ENCODE results near the gene TEKT5.

TEKT5 gene

DNA sequence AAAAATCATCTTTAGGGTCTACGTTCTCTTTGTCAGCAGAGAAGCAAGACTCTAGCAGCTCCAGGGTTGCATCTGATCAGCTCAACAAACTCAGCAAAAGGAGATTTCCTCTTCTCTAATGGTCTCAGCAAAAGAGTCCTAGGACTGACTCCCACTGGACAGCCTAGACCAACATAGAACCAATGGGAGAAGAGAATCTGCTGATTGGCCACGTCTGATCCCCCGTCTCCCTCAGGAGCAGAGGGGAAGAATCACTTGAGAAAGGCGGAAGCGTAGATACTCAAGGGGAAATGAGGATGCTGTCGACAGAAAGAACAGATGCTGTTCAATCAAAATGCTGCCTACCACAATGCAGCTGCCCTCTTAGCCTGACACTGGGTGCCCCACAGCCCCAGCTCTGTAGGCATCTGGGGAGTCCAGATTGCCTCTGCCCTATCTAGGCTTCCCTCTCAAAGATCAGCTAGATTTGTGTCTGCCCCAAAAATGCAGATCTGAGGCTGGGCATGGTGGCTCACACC, 82.8 kb downstream of the TEKT5 start:
- no peak for DNase-seq (ENCODE audit: low read depth in 1 of 2, low spot score in 1 of 2)

DNA sequence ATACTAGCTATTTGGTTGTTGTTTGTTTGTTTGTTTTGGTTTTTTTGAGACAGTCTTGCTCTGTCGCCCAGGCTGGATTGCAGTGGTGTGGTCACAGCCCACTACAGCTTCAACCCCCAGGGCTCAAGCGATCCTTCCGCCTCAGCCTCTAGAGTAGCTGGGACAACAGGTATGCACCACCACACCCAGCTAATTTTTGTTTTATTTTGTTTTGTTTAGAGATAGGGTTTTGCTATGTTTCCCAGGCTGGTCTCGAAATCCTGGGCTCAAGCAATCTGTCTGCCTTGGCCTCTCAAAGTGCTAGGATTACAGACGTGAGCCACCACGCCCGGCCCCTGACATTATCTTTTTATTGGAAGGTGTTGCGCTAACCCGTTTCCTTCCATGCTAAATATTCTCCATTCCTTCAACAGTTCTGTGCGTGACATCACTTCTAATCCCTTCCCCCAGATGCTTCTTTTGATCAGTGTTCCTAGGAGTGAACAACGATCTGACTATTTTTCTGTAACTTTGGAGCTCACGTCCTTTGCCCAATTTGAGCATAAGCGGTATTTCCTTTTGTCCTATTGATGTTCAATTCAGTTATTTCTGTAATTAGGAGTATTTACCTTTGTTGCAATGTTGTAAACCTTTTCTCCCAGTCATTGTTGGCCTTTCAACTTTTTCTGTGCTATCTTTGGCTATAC, 84.1 kb downstream of the TEKT5 start:
- no peak for DNase-seq (ENCODE audit: low read depth in 1 of 2, low spot score in 1 of 2)

DNA sequence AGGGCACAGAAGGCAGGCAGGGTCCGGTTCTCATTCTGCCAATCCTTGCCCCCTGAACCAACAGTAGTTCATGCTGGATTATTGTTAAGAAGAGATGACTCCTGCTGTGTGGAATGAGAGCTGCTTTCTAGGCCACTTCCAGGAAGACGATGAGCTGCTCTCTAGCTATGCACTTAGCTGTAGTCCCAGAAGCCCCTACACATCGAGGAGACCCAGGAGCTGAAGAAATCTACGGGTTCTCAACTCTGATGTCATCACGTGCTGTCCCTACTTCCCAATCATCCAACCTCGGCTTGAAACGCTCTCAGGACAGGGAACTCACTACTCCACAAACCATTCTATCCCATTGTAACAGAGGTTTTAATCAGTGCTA, 85.3 kb downstream of the TEKT5 start:
- no peak for DNase-seq (ENCODE audit: low read depth in 1 of 2, low spot score in 1 of 2)

DNA sequence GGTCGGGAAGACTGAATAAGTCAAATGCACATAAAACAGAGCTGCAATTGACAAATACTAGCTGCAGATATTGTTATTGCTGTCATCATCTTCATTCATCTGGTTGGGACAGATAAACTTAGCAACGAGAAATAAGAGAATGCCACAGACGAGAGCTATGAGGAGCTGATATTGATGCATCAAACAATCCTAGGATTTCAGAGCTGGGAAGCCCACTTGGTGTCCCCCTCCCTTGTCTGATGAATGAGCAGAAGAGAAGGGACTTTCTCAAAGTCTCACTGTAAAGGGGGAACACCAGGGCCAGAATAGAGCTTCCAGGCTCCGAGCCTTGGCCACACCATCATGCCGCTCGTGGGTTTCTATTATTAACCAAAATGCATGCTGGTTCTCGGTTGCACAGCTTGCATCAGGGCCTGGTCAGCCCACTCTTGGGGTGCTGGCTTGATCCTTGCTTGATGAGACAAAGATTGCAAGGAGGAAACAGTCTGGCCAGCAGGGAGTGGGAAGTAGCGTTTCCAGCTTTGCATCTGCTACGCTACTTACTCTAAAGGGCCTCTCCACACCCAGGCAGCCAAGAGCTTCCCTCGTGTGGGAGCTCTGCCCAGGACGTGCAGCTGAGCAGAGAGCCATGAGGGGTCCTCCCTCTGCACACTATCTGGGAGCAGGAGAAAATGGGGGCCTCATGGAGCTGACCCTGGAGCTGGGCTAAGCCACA, 85.9 kb downstream of the TEKT5 start:
- DNase-seq (ENCODE audit: low read depth in 1 of 2, low spot score in 1 of 2), result no peak

DNA sequence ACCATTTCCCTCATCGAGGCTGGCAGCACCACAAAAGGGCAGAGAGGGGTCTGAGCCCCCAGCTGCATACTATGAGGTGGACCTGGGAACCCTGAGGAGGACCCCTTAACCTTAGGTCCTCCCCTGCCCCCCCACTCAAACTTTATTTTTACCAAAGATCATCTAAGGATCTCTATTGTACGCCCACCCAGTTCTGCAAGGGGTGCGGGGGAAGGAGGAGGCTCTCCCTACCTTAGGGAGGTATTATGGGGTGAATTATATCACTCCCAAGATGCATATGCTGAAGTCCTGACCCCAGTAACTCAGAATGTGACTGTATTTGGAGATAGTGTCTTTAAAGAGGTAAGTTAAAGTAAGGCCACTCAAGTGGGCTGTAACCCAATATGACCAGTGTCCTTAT, 87.6 kb downstream of the TEKT5 start:
- no peak for DNase-seq (ENCODE audit: low read depth in 1 of 2, low spot score in 1 of 2)

DNA sequence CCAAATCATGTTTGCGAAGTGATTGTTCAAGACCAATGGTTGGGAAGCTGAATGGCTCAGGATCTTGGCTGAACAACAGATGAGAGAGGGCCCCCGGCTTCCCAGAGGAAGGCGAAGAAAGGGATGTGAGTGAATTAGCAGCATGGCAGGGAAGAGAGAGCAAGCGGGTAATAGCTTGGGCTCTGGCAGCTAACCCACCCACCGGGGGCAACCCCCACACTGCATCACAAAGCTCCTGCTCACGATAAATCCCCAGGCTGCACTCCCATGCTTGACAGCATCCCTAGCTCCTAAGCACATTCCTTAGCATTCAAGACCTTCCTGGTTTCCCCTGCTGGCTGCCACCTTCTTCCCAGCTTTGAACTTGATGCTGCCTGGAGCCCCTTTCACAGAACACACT, 88.1 kb downstream of the TEKT5 start:
- no peak for DNase-seq (ENCODE audit: low read depth in 1 of 2, low spot score in 1 of 2)

DNA sequence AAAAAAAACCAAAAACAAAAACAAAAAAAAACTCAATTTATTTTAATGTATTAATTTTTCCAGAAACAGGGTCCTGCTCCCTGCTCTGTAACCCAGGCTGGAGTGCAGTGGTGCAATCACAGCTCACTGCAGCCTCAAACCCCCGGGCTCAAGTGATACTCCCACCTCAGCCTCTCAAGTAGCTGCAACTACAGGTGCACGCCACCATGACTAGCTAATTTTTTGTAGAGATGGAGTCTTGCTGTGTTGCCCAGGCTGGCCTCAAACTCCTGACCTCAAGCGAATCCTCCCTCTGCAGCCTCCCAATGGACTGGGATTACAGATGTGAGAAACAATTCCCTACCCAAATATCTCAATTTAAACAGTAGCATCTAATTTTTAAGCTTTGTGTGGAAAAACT, 89.1 kb downstream of the TEKT5 start:
- no peak for DNase-seq (ENCODE audit: low read depth in 1 of 2, low spot score in 1 of 2)

DNA sequence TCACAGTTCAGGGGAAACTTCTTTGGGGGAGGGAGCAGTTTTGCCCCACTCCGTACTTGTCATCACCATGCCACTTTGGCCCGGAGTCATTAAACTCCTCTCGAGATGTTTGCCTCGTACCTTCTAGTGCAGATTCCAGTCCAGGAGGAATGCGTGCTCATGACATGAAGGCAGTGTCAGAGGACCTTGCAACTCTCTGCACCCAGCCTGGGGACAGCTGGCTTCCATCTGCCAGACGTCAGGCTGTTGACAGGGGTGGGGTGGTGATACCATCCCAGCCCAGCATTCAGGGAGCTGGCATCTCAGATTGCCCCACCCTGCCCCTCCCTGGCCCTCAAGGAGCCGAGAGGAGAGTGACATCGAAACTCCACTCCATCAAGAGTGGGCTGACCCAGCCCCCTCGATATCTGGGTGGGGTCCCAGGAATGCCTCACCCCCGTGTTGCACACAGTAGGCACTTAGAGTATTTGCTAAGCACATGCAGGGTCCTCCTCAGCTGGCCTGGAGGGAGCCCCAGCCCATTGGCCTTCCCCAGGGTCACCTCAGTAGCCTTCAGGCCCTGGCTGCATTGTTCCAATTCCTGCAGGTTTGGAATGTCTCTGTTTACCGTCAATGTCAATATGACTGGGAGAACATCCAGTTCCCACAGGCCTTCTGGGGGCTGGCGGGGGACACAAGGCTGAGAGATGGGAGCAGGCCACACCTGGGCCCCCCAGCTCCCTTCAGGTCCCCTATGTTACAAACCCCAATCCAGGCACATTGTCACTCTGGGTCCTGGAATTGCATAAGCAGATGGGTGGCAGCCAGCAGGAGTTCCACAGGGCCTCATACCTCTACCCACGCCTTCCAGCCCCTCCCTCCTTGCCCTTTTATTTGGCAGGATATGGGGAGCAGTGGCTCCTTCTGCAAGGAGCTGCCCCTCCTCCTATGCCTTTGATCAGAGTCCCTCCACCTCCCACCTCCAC, 93.0 kb downstream of the TEKT5 start:
- no peak for DNase-seq (ENCODE audit: low read depth in 1 of 2, low spot score in 1 of 2)

DNA sequence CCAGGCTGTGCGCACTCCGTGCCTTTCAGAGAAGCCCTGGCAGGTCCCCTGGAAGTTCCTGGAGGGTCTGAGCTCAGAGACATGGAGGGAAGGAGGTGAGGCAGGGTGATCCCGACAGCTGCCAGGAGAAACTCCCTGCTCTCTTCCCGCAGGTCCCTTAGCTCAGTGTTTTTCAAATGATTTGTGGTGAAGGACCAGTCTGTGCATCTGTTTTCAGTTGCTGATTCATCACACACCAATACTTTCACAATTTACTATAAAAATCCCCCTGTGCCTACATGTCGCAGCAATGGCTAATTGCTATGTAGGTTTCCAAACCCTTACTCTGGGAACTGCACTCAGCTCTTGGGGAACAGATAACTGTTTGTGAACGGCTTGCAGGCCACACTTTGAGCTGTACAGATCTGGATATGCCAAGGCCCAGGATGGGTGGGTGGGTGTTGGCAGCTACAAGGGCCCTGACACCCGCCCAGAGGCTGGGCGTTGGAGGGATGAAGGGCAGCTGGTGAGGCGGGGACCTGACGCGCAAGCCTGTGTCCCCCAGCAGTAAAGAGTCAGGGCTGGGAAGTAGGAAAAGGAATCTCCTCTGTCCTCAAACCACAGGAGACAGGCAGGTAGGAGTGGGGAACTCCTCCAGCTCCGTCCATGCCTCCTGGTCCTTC, 93.8 kb downstream of the TEKT5 start:
- DNase-seq (ENCODE audit: low read depth in 1 of 2, low spot score in 1 of 2), result no peak

DNA sequence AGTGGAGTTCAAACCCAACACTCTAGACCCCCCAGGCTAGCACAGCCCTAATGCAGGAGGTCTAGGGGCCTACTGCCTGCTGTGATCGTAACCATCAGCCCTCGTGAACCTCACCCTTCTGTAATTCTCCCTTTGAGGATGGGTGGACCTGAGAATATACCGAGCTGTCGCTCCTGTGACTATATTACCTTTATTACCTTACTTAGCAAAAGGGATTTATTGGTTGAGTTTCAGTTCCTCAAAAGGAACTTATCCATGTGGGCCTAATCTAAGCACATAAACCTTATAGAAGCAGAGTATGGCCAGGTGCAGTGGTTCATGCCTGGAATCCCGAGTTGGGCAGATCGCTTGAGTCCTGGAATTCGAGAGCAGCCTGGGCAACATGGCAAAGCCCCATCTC, 95.1 kb downstream of the TEKT5 start:
- DNase-seq (ENCODE audit: low read depth in 1 of 2, low spot score in 1 of 2), result no peak

DNA sequence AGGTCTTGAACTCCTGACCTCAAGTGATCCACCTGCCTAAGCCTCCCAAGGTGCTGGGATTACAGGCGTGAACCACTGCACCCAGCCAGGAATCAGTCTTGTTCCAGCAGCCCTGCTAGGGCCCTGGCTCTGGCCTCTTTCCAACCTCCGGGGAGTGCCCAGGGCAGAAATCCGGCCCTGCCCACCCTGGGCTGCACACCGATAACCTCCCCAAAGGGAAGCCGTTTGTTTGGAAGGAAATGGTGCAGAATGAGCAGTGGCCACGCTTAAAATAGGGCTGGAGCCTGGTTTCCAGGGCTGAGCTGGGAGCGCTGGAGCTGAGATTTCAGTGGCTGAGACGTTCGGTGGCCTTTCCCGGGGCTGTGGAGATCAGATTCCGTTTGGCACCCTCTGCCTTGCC, 96.6 kb downstream of the TEKT5 start:
- DNase-seq (ENCODE audit: low read depth in 1 of 2, low spot score in 1 of 2), result no peak

DNA sequence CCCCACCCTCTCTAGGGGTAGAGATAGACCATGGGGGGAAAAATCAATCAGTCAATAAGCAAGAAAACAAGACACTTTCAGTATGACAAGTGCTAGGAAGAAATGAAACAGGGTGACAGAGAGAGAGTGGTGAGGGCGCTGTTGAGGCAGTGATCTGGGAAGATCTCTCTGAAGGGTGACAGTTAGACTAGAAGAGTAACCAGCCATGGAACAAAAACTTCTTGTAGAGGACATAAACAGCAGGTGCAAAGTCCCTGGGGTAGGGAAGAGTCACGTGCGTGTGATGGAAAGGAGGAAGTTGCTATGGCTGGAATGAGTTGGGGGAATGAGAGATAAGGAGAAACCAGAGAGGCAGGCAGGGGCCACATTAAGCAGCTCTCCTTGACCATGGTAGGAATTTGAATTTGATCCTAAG, 97.5 kb downstream of the TEKT5 start:
- no peak for DNase-seq (ENCODE audit: low read depth in 1 of 2, low spot score in 1 of 2)

DNA sequence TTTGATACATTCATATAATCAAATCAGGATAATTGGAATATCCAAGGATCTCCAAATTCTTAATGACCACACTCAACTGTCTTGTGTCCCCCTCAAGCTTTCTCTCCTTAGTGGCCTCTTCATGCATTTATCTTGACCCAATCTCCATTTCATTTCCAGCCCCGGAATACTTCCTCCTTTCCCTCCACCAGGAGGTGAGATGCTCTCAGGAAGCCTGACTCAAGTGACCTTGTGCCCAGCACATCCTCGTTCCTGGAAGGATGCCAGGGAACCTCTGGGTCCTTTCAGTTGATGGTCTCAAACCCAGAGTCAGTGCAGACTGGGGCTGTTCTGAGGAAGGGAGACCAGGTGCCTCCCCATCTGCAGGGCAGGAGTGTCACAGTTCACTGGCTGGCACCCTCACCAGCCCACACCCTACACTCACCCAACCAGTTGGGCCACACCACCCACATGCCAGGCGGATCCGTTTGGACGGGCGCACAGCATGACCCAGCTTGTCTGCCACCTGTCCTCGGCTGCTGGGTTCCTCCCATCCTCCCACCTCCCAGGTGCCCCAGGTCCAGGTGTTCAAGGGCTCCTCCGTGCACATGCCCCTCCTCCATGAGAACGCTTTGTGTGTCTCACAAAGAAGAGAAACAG, 100.3 kb downstream of the TEKT5 start:
- no peak for DNase-seq (ENCODE audit: low read depth in 1 of 2, low spot score in 1 of 2)

DNA sequence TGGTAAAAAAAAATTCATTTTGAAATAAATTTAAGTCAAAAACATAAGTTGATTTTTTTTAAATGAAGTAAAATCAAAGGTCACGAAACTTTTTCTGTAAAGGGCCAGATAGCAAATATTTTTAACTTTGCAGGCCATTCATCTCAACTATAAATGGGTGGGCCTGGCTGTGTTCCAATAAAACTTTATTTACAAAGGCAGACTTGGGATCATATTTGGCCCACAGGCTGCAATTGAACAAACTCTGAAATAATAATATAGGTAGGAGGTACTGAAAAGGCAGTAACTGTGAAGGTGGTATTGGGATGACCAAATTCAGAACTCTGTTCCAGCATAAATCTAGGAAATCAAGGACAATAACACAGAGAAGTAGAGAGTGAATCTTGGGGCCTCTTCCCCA, 102.1 kb downstream of the TEKT5 start:
- DNase-seq (ENCODE audit: low read depth in 1 of 2, low spot score in 1 of 2), result no peak

DNA sequence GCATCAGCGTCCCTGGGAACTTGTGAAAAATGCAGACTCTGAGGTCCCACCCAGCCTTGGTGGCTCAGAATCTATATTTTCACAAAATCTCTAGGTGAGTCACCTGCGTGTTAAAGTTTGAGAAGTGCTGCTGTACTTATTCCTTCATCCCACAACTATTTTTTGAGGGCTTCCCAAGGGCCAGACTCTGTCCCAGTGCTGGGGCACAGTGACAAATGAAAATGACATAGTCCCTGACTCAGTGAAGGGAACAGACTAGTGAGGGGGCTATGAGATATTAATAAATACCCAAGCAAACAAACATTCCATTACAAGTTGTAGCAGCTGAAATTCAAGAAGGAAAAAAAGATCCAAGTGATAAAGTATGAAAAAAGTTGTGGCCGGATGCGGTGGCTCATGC, 104.4 kb downstream of the TEKT5 start:
- no peak for DNase-seq (ENCODE audit: low read depth in 1 of 2, low spot score in 1 of 2)

DNA sequence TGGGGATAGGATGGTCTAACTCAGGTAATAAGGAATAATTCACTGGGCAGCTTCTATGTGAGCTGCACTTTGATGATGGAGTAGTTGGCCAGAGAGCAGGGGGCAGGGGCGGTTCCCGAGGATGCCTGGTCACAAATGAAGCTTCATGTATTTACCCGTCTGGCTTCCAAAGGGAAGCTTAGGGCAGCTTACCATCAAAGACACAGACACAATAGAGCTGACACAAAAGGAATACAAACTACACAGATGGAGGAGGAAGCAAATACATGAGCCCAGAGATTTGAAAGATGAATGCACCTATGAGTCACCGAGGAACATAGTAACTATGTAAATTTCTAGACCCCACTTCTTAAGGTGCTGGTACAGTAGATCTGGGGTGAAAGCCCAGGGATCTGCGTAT, 105.6 kb downstream of the TEKT5 start:
- DNase-seq (ENCODE audit: low read depth in 1 of 2, low spot score in 1 of 2), result no peak

DNA sequence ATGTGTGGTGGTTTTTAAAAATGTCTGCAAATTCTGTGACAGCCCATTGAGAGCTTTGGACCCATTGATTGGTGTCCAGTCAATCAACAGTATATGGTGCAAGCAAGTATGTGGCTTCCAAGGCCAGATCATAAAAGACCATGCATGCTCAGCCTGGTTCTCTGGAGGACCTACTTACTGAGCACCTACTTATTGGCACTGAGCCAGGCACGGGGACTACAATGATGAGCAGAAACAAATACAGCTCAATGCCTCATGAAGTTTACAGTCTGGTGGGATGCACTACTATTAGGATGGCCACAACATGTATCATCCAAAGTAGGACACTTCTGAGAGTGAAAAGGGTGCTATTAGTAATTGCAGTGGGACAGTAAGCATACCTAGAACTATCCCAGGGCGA, 107.1 kb downstream of the TEKT5 start:
- no peak for DNase-seq (ENCODE audit: low read depth in 1 of 2, low spot score in 1 of 2)

DNA sequence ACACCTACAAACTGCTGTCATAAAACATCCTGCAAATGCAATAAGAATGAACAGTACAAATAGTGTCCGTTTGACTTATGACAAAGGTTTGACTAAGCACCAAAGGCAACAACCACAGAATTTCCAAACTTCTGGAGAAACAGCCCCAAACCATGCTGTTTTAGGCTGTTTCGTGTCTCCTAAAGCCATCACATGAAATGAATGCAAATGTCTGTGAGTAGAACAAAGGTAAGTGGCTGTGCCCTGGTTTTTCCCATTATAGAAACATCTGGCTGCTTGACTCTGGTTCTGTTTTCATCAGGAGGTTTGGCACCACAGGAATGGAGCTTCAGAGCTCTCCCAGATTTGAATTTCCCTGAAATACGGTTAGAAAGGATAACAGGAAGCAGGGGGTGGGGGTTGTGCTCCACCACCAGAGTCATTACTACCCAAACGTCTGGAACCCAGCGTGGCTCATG, 109.7 kb downstream of the TEKT5 start:
- no peak for DNase-seq (ENCODE audit: low read depth in 1 of 2, low spot score in 1 of 2)

DNA sequence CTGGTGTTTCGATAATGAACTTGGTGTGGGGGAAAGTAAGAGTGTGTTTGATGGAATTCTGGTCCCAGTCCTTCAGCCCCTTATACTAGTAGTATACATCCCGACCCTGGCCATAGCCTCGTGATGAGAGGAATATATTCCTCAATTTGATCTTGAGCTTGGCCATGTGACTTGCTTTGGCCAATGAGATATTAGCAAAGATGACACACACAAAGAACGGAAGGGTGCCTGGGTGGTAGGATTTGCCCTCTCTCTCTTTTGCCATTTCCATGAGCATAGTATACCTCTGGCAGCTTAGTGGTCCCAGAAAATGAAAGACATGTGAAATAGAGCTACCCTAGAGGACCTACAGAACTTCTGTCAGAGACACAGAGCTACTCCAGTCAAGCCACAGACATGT, 111.5 kb downstream of the TEKT5 start:
- no peak for DNase-seq (ENCODE audit: low read depth in 1 of 2, low spot score in 1 of 2)

DNA sequence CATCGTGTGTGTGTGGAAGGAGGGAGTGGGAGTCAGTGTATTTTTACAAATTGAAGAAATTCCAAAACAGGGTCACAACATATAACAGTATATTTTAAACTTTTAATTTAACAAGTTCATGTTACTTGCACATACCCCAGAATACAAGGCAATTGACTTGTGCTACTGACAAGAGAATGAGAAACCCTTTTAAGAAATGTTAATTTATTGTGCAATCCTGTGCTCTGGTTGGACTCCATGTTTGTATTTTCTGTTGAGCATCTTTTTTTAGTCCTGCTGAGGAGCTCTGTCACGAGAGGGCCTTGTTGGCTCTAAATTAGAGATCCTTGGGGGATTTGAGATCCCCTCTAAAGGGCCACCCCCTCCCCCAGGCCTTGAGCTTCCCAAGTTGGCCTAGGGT, 113.2 kb downstream of the TEKT5 start:
- no peak for DNase-seq (ENCODE audit: low read depth in 1 of 2, low spot score in 1 of 2)

DNA sequence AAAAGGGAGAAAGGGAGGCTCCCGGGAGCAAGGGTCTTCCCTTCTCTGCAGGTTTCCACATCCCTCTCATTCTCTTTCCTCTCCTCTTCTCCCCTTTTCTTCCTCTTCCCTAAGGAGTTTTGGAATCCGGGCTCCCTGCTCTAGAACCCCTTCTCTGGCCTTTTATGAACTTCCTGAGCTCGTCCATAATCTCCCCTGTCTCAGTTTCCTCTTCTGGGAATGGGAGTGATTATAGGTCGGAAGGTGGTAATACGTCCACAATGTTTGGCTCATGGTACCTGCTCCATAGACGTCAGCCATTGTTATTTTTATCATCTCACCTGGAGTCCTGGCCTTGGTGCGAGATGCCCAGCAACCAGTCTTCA, 113.9 kb downstream of the TEKT5 start:
- no peak for DNase-seq (ENCODE audit: low read depth in 1 of 2, low spot score in 1 of 2)

Measured in activated T-helper 1 cell treated with anti-CD3 and anti-CD28 coated beads, Interleukin-2, amount 50 U/mL, for 16 hours (primary cell).